NCI-H226 (cell line): ENCODE data around the gene LAMTOR1.
A peak's percentile ranks its signal among the peaks of the same experiment; 100 is the strongest.

Experiments
- DNase-seq: peaks from one replicate; pipeline ENCODE4 v3.0.0-alpha.2; 2015

The LAMTOR1 gene

GRCh38 chr11:72116019-72116755, 13.1 kb upstream of the LAMTOR1 start:
- DNase-seq = no peak

DNA sequence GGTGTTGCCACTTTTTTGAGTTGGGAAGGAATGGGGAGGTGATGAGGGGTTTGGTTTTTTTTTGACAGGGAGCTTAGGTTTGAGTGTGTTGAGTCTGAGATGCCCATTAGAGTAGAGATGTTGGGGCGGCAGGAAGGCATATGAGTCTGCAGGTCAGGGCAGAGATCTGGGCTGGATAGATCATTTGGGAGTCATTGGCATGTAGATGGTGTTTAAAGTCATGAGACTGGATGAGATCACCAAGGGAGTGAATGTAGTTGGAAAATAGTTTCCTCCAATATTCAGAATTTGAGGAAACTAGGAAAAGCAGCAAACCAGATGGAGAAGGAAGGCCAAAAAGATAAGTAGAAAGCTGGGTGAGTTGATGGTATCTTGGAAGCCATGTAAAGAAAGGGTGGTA, 11.5 kb upstream of the LAMTOR1 start:
- DNase-seq = peak; percentile 37

DNA sequence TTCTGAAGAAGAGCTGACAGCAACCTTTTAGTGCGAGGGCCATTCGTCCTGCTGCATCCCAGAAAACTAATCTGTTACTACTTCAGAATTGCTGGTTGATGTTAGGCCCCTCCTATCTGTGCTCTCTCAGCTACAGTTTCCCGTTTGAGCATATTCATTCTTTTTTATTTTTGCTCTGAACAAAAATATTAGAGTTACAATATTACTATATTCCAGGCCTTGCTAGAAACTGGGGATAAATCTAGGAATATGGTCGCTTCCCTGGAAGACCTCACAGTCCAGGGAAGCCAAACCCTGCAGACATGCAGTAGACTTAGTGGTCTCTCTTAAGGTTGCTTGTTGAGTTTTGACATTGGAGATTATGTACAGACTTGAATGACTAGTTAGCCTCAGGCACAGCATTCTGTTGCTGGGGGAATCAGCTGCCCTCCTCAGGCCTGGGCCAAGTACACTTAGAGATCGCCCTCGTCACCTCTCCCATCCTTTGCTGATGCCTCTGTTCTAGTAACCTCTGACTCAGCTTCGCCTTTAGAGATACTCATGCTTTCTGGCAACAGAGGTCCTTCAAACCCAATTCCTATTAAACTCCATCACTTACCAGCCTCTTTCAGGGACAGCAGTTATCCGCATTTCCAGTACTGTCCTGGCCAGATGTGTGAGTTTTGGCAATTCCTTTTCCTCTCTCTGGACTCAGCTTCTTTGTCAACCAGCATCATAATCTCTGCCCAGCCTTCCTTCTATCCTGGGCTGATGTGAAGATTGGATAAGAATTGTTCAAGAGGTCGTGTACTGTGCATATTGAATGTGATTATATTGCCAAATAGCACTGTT, 10.1 kb upstream of the LAMTOR1 start:
- DNase-seq = peak; percentile 81

GRCh38 chr11:72112143-72112977, 9.3 kb upstream of the LAMTOR1 start, which contains the start of gene ANAPC15:
Gene ANAPC15 (minus strand): TSS chr11:72112695. CDS start chr11:72111276, 1,419 bp downstream.
- peak; percentile 99 for DNase-seq

- no peak for DNase-seq
These were observed 8.4 kb upstream of the LAMTOR1 start for GRCh38 chr11:72111300-72112142.

- DNase-seq = no peak
These were observed 2.8 kb upstream of the LAMTOR1 start, which contains the start of gene TOMT for GRCh38 chr11:72105888-72106287. Gene TOMT (plus strand): TSS chr11:72105924. CDS start chr11:72105952, 28 bp downstream.

DNA sequence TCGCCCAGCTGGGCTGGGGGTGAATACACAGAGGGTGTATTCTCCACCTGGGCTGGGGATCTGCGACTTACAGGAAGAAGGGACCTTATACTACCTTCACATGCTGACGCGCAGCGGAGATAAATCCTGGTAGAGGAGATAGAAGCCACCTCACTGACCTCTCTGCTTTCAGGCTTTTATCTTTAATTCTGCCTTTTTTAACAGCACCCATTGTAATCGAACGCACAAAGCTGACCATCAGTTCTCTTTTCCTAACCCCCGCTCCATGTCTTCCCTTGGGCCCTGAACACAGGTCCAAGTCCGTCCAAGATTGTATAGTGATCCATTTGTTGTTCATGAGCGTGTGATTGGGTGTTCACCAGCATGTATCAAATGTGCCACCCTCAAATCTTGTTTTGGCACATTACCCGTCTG, 664 bp upstream of the LAMTOR1 start:
- no peak for DNase-seq

- DNase-seq = no peak
These were observed 509 bp downstream of the LAMTOR1 start for GRCh38 chr11:72102631-72102945.

- DNase-seq = no peak
These were observed 935 bp downstream of the LAMTOR1 start for GRCh38 chr11:72102162-72102561.

GRCh38 chr11:72100462-72100861, 2.6 kb downstream of the LAMTOR1 start:
- no peak for DNase-seq

GRCh38 chr11:72100009-72100408, 3.1 kb downstream of the LAMTOR1 start:
- DNase-seq = no peak

- no peak for DNase-seq
These were observed 4.4 kb downstream of the LAMTOR1 start for GRCh38 chr11:72098741-72099140.

GRCh38 chr11:72091292-72091691, 11.8 kb downstream of the LAMTOR1 start:
- DNase-seq = peak; percentile 15

DNA sequence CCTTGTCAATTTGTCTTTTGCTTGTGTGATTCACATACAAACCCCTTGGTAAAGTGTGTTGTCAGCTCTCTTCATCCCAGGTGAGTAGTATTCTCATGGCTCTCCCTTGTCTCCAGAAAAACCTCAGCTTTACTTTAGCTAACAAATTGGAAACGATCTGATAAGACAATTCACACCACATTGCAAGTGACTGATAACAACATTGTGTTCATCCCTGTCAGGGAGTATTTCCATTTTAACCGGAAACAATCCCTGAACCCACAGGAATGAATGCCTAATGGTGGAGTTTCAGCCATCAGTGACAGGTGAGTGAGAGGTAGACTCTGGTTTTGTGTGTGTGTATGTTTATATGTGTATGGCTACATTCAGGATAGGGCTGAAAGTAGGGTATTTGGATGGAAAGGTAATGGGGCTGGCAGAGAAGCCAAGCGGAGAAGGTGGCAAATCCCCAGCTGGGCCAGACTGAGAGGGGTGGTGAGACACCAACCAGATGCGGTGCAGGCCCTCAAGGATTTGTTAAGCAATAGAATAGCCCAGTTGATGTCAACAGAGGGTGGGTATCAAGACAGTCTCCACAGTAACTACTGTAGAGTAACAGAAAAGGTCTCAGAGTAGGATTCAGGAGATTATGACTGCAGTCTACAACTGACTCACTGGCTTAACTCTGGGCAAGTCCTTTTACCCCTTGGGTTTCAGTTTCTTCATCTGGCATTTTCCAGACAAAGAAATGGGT, 14.9 kb downstream of the LAMTOR1 start:
- no peak for DNase-seq

DNA sequence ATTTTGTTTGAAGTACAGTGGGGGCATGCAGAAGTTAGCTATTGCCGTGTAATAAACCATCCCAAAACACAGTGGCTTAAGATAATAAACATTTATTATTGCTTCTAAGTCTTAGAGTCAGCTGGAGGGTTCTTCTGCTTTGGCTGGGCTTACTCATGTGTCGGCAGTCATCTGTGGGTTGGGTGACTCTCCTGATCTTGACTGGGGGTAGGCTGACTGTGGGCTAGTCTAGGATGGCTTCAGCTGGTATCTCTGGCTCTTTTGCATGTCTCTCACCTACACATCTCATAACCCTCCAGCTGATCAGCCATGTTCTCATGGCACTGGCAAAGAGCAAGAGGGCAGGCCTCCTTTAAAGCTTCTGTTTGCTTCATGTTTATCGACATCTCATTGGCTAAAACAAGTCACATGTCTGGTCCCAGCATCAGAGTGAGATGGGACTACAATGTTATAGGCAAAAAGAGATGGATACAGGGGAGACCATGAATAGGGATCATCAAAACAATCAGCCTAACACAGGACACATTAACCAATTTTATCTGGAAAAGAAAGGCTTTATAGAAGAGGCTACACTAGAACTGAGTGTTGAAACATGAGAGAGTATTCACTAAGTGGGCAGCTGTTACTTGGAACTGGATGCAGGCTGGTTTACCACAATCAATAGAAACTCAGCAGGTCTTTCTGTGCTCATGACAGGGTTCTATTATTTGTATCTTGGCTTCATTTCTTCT, 17.3 kb downstream of the LAMTOR1 start:
- DNase-seq = no peak

GRCh38 chr11:72084965-72085364, 18.1 kb downstream of the LAMTOR1 start:
- DNase-seq = no peak

DNA sequence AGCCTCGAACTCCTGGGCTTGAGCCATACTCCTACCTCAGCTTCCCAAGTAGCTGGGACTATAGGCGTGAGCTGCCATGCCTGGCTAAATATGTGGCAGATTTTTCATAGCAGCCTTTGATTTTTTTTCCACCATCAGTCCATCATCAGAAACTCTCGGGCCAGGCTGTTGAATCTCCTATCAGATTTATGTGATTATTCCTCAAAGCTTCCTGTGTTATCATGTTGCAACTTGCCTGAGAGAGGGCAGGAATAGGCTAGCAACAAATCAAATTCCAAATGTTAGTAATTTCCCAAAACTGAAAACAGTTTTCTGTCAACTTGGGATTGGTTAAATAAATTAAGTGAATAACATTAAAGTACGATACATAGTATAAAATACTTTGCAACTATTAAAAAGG, 19.0 kb downstream of the LAMTOR1 start:
- no peak for DNase-seq

- DNase-seq = no peak
These were observed 19.7 kb downstream of the LAMTOR1 start for GRCh38 chr11:72083414-72083813.

DNA sequence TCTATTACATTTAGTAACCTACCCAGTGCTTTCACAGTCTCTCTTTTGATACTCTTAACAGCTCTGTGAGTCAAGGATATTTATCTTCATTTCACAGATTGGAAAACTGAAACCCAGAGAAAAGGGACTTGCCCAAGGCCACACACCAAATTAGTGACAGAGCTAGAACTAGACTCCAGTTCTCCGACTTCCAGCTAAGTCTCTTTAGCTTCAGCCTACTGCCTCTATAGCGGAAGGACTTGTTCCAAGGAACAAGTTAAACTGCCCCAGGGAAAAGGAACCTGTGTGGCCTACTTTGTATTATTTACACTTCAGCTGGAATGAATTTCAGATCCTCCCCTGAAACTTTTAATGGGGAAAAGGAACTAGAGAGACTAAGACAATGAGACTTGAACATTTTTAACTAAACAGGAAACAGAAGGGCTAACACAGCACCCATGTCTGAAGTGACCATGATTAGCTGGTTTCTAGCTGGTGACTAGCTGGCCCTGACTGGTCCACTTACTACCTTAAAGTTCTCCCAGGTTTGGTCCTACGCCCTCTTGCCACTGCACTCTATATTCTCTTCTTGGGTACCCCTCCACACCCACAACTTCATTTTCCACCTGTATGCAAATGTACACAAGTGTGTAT, 21.2 kb downstream of the LAMTOR1 start:
- no peak for DNase-seq

DNA sequence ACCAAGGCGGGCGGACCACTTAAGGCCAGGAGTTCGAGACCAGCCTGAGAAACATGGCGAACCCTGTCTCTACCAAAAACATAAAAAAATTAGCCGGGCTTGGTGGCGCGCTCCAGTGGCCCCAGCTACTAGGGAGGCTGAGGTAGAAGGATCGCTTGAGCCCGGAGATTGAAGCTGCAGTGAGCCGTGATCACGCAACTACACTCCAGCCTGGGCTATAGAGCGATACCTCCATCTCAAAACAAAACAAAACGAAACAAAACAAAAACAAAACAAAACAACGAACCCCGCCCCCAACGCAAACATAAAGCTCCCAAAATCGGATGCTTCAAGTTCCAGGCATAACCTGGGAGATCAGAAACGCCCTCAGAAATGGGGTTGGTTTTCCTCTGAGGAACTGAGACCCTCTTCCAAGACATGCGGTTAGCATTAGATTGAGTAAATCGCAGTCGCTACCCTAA, 21.9 kb downstream of the LAMTOR1 start:
- DNase-seq = no peak
